RPMI7951 (cell line): Measurements from ENCODE around the gene AIG1. TPM values are rescaled to one million over a fixed set of nuclear protein-coding genes. Genes with fewer than 3 reads are reported as not detected.

Experiments
- DNase-seq: peaks from one replicate; pipeline ENCODE4 v3.0.0-alpha.2; 2012; ENCODE audit warnings: low read depth
- total RNA-seq: library from RNA; depleted of rRNA; stranded (reverse); fragments of >200 nt; shearing (Covaris generic); gene quantifications from 2 replicates; pipeline ENCODE4 v1.2.3, GENCODE V29; 2014

Gene AIG1
- total RNA-seq, 1 experiment from 2014 or later, result 112 TPM

GRCh38 chr6:143195349-143195845 is 134.7 kb downstream of the AIG1 start:
- no peak for DNase-seq

DNA sequence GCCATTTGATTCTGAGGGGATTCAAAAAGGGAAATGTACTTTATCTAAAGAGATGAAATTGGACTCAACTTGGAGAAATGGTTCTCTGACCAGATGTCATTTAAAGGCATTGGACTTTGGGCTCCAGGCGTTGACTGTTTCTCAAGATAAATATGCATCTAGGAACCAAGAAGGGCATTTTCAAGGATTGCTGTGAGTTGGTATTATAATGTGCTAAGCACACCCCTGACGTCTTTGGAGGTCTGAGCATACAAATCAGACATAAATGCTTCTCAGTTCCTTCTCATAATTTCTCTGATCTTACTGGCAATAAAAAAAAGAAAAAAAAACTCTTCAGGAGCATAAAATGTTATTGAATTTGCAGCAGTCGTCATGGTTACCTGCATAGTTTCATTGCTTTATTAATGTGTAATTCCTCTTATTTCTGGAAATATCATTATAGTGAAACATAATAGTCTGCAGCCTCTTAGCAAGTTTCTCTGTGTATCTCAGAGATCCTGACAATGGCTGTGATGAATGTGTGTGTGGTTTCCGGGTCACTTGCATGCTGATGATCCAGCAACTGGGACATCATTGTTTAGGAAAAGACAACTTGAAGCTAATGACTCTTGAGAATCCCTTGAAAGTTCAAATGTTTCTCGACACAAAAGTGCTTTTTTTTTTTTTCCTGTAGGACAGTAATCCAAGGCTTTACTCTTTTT is 136.0 kb downstream of the AIG1 start:
- peak; percentile 75 for DNase-seq

GRCh38 chr6:143197377-143197776 is 136.7 kb downstream of the AIG1 start:
- DNase-seq, result no peak

DNA sequence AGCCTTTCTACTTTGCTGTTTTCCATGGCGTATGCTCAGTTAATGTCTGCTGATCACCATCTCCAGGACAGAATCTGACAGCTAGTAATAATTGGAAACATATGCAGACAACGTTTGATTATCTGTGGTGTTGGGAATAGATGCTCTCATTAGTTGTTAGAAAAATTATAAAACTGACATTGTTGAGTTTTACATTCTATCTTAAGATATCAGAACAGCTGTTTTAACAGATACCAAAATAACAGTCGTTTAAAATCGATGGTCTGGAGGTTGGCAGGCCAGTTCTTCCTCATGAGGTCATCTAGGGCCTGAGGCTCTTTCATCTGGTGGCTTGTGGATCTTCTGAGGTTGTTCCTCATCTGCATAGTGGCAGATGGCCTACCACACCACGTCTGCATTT is 137.6 kb downstream of the AIG1 start:
- DNase-seq, result peak; percentile 77

DNA sequence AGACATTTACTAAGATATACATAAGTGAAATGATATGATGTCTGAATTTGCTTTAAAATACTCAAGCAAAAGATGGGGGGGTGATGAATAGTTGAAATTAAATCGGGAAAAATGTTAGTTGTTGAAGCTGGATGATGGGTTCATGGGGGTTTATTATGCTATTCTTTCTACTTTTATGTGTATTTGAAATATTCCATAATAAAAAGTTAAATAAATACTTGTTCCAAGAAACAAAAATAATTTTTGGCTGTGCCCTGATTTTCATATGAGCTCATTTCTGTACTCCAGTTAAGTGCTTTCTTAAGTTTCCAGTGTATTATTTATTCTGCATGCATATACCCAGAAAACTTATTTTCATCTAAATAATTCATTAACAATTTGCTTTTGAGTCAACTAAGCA is 138.6 kb downstream of the AIG1 start:
- no peak for DNase-seq

- no peak for DNase-seq
Observed at GRCh38 chr6:143200167-143200770, 139.6 kb downstream of the AIG1 start.

- no peak for DNase-seq
Observed at GRCh38 chr6:143204045-143204444, 143.4 kb downstream of the AIG1 start.

GRCh38 chr6:143205131-143205535 is 144.4 kb downstream of the AIG1 start:
- no peak for DNase-seq

GRCh38 chr6:143205585-143205984 is 144.9 kb downstream of the AIG1 start:
- no peak for DNase-seq

DNA sequence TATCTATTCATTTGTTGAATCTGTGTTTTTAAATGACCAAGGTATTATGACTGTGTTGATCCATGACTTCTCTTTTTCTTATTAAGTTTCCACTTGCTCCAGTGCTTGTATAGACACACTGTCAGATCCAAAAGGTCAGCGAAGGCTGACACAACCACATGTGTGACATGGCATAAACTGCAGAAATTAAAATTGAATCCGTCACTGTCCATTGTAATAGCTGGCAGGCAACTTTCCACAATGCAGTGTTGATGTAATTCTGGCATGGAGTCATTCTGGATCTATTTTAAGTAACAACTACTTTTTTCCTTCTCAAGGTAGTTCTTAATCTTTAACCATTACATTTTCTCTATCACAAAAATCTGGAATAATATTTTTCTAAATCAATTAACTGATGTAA is 145.3 kb downstream of the AIG1 start:
- peak; percentile 57 for DNase-seq

DNA sequence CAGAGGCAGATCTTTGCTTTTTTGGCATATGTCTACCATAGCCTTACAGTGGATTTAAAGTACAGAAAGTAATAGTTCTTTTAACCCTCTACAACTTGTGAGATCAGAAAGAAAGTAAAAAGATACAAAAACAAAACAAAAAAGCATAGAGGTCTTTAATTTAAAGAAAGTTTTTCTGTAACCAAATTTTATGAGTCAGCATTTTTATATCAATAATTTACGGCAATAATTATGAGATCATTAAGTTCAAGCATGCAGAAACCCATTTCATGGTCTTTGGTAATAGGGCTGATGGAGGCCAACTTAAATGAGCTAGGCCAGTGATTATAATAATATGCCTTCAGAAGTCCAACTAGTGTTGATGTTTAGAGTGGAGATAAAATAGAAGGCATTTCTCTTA is 145.9 kb downstream of the AIG1 start:
- no peak for DNase-seq

GRCh38 chr6:143210420-143210819 is 149.7 kb downstream of the AIG1 start:
- DNase-seq, result no peak

GRCh38 chr6:143213859-143214376 is 153.2 kb downstream of the AIG1 start:
- DNase-seq, result no peak

GRCh38 chr6:143215363-143215762 is 154.7 kb downstream of the AIG1 start:
- peak; percentile 51 for DNase-seq

DNA sequence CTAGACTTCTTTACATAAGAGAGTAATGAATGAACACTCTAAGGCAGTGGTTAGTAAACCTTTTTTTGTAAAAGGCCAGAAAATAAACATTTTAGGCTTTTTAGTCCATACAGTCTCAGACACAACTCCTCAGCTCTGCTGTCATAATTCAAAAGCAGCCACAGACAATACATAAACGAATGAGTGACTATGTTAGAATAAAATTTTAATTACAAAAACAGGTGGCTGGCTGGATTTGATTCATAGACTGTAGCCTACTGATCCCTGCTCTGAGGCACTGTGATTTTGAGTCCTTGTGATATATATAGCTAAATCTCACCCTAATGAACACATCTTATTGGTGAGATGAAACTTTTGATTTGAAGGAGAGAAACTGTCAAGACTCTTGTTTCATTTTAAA is 155.1 kb downstream of the AIG1 start:
- DNase-seq, result no peak

GRCh38 chr6:143218233-143218632 is 157.5 kb downstream of the AIG1 start:
- DNase-seq, result no peak

DNA sequence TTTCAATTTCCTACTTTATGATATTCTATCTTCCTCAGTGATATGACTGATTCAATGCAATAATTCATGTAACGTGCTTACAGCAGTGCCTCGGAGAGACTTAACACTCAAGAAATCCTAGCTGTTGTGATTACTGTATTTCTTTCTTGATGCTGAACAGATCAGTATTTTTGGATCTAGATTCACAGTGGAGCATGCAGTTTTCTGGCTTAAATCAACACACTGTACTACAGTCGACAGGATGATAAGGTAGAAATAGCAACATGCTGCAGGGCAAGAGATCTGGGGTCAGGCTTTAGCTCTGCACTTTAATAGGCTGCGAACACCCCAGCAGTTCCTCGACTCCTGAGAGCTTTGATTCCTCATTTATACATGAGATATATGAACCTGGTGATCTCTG is 161.0 kb downstream of the AIG1 start:
- no peak for DNase-seq

DNA sequence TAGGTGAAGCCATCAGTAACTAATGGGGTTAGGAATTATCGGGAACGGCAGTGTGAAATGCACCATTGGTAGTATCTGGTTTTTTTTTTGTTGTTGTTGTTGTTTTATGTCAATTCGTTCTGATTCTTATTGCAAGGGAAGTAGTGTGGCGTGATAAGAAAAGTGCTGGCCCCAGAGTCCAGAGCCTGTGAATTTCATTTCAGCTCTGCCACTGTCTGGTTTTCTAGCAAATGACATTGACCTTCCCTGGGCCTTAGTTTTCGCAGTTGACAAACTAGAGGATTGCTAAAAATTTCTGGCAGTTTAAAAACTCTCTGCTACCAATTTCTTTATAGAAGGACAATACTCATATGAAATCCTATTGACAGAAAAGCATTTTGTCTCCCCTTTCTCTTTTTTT is 161.6 kb downstream of the AIG1 start:
- DNase-seq, result no peak

- no peak for DNase-seq
Observed at GRCh38 chr6:143222801-143223231, 162.1 kb downstream of the AIG1 start.

DNA sequence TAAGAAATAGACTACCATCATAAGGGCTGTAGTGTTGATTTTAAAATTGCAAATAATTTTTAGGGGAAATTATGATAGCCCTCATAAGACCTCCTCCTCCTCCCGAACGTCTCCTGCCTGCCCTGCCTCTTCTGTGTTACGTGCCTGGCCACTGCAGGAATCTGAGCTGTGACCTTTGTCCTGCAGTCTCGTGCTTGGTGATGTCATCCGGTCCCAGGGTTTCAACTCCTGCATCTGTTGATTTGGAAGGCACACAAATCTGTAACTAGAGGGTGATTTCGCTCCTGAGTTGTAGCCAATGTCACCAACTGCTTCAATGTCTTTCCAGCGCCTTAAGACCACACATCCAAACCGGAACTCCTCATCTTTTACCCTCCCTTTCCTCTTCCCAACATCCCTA is 163.2 kb downstream of the AIG1 start:
- DNase-seq, result peak; percentile 36

DNA sequence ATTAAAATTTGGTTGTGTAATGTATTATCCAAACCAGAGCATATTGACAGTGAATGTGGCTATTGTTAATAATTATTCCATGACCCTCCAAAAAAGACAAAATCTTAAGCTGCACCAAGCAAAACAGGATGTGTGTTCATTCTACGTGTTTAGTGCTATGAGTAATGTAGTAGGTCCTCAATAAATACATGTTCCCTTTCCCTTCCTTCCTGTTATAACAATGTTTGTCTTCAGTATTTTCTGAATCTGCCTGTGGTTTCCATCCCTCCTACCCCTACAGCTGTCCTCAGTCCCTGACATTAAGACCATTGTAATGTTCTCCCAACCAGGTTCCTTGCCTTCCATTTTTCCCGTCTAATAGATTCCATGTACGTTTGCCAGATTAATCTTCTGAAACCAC is 163.8 kb downstream of the AIG1 start:
- DNase-seq, result peak; percentile 31

DNA sequence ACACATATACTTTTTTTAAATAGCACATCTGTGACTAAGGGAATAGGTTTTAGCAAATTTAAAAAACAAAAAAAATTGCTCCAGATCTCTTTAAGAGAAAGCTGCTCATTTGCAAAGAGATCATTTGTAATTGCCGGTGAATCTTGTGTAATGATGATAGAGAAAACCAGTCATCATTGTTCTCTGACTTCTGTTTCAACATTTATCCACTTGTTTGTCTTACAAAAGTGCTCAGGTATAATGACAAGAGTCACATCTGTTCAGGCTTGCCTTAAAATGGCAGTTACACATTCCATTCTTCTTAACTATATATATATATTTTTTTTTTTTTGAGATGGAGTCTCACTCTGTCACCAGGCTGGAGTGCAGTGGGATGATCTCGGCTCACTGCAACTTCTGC is 165.2 kb downstream of the AIG1 start:
- DNase-seq, result no peak

DNA sequence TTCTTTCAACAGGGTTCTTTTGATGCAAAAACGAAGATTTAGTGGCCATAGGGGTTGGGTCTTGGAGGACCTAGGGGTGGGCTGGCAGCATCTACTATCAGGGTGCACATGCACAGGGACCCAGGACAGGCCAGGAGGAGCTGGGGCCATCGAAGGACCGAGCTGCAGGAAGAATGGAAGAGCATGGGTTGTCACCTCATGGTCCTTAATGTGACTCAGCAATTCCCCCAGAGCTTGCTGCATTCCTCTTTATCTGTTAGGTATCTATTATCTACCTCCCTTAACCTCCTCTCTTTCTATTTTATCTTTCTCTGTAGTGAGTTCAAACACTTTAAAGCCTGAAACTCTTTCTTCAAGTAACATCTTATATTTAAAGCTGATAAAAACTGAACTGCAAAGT is 167.0 kb downstream of the AIG1 start:
- DNase-seq, result no peak
